RPMI7951 (cell line): ENCODE data around the gene MACROH2A1. TPM values are rescaled to one million over a fixed set of nuclear protein-coding genes. Genes with fewer than 3 reads are reported as not detected.

Source experiments
- DNase-seq: peaks from one replicate; pipeline ENCODE4 v3.0.0-alpha.2; 2012; ENCODE audit warnings: low read depth
- total RNA-seq: library from RNA; depleted of rRNA; stranded (reverse); fragments of >200 nt; shearing (Covaris generic); gene quantifications from 2 replicates; pipeline ENCODE4 v1.2.3, GENCODE V29; 2014

MACROH2A1 gene
- total RNA-seq, 1 experiment from 2014 or later, result 235 TPM

DNA sequence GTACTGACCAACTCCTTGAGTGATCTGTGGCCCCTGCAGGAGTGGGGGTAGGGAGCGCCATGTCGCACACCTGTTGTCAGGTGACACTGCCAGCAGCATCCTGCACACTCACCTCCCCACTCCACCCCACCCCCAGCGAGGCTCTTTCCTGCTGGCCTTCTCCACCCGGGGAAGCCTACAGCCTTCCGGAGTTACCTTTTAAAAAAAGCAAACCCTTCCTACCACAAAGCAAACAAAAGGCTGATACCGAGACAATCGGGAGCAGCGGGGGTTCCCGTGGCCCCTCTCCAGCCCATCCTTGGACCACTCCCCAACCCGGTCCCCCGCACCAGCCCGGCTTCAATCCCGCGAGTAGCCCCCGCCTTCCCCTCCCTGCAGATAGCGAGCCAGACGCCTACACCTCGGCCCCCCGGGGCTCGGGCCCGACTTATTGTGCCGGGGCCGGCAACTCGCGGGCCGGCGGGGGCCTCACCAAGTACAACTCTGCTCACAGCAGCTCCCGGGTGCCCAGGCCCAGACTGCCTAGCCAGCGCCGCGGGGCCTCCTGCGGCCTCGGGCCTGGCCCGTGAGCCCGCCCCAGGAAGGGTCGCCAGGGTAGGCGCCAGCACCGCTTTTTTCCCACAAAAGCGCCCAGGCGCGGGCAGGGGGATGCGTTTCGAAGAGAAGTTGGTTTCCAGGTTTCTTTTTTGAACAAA lies 724 bp downstream of the MACROH2A1 start:
- DNase-seq, result no peak

GRCh38 chr5:135397084-135397483 lies 1.9 kb downstream of the MACROH2A1 start:
- no peak for DNase-seq

GRCh38 chr5:135396459-135397055 lies 2.5 kb downstream of the MACROH2A1 start:
- no peak for DNase-seq

GRCh38 chr5:135395866-135396265 lies 3.2 kb downstream of the MACROH2A1 start:
- no peak for DNase-seq

DNA sequence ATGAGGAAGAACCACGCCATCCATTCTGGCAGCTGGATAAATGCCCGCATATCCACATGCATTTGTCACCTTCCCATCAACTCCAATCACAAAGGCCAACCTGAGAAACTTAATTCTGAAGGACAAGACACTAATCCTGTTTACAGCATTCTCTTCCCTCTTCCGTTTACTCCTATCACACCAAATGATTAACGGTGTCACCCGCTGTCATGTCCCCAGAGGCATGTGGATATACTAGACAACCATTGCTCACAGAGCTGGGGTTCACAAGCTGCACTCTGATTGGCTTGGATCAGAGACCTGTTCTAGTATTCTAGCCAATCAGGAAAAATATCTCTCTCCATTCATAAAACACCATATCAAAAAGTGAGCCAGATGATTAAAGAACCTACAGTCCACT lies 3.6 kb downstream of the MACROH2A1 start:
- no peak for DNase-seq

- no peak for DNase-seq
Measured at GRCh38 chr5:135394095-135394494, 4.9 kb downstream of the MACROH2A1 start.

GRCh38 chr5:135393691-135394090 lies 5.3 kb downstream of the MACROH2A1 start:
- DNase-seq, result peak; percentile 59

DNA sequence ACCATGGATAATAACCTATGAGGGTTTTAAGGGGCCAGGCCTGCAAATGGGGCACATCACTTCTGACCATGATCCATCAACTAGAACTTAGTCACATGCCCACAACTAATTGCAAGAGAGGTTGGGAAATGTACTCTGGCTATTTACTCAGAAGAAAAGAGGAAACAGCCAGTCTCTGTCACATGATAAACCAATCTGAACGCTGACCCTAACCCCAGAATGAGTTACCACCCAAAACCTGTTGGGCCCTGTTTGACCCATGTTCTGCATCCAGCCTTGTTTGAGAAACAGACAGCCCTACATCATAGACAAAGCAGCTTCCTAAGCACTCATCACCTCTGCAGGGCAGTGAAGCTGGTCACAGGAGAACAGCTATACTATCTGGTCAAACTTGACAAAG lies 5.8 kb downstream of the MACROH2A1 start:
- DNase-seq, result no peak

GRCh38 chr5:135392256-135392655 lies 6.8 kb downstream of the MACROH2A1 start:
- peak; percentile 71 for DNase-seq

DNA sequence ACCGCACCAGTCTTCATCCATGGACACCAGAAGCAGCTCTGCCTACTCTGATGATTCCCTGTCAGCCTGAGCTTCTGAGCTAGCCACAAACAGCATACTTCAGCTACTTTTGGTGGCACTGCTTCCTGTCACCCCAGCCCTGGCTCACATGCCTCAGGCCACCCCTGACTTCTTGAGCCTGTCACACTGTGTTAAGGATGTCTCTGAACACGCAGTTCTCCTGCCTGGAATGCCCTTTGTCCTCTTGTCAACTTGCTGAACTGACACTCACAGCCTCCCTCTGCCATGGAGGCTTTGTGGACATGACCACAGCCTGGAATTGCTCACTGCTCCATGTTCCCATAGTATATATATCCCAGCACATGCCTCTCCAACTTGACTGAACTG lies 7.2 kb downstream of the MACROH2A1 start:
- DNase-seq, result peak; percentile 75

- DNase-seq, result peak; percentile 84
Measured at GRCh38 chr5:135391116-135391868, 7.7 kb downstream of the MACROH2A1 start.

- DNase-seq, result no peak
Measured at GRCh38 chr5:135388860-135389435, 10.1 kb downstream of the MACROH2A1 start.

GRCh38 chr5:135387629-135387960 lies 11.4 kb downstream of the MACROH2A1 start:
- DNase-seq, result peak; percentile 68

DNA sequence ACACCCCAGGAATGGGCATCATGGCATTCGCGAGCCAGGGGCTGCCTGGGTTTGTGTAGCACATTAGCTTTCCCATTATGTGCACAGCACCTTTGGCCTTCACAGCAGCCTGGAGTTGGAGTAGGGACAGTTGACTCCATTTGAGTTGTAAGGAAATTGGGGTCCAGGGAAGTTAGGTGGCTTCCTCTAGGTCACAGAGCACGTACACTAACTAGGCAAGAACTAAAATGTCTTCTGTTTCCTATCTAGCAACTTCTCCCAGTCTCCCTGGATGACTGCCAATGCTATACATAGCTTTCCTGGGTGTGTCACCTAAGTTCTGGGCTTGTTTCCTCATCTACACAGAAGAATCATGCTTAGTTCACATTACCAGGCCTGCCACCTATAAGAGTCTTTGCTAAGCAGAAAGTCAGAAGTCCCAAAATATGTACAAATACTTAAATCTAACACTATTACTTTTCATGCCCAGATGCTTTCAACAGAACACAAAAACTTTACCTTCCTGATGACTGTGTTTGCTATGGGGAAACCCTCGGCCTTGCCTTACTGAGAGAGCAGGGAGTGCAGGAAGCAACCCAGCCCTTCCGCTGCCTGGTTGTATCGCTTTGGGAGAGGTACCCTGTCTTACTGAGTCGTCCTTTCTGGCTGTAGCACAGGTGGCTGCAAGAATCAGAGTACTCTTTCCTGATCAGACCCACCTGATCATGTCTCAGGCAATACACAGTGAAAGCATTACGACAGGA lies 12.0 kb downstream of the MACROH2A1 start:
- peak; percentile 88 for DNase-seq

DNA sequence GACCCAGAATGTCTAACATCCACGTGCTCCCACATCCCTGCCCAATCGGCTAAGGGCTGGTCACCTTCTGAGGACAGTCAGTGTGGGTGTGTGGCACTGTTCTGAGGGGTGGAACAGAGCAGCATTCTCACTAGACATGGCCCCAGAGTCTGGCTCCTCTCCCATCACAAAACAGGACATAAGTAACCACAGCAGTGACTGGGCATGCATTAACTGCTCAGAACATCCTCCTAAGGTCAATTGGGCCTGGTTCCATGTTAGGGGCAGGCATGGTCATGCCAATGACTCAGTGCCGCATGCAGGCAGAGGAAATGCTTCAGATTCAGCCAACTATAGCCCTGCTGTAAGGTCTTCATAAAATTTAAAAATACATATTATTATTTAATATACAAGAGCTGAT lies 12.9 kb downstream of the MACROH2A1 start:
- peak; percentile 90 for DNase-seq

GRCh38 chr5:135385576-135385975 lies 13.5 kb downstream of the MACROH2A1 start:
- no peak for DNase-seq

GRCh38 chr5:135384898-135385297 lies 14.1 kb downstream of the MACROH2A1 start:
- no peak for DNase-seq

GRCh38 chr5:135383803-135384495 lies 15.1 kb downstream of the MACROH2A1 start:
- DNase-seq, result no peak

DNA sequence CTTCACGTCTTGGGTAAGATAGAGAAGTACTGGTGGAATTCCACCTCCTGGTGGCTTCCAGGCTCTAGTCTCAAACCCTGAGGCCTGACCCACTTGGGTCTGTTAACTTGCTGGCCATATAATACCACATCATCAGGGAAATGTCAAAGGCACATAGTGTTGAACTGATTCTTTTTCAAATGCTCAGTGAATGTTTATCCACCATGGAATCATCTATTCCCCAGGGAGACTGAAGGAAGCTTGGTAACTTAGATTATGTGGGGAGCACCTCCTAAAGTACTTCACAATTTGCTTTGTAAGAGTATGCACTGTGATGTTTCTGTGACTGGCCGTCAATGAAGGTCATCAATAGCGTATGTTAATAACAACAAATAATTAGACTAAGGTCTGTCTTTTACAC lies 16.1 kb downstream of the MACROH2A1 start:
- no peak for DNase-seq

- no peak for DNase-seq
Measured at GRCh38 chr5:135382106-135382790, 16.8 kb downstream of the MACROH2A1 start.
